Left cardiac atrium (tissue), 4 donors: ENCODE data around the gene GID8. TPM values are rescaled to one million over a fixed set of nuclear protein-coding genes. Genes with fewer than 3 reads are reported as not detected.

ENCODE experiments used
- ATAC-seq, 2 donors: fragments of 200-7000 bp; cut with Tn5 transposase; one replicate each; pipeline ENCODE4 v1.9.1; 2020; ENCODE audit warnings: mild to moderate bottlenecking in 2 of 2, moderate library complexity in 2 of 2
- DNase-seq: peaks from one replicate; pipeline ENCODE4 v3.0.0-alpha.2; 2020
- intact Hi-C, 2 donors: fragments of 100-400 bp; cut with DNase I; formaldehyde crosslinking; loops; one replicate each; pipeline versions ENCODE4 v1.14.1 to v1.15.1; 2022 to 2023
- total RNA-seq, 2 donors: library from RNA; stranded (reverse); fragmentation: NEBNext Ultra II Directional; extraction: Animal tissue kit (Norgen Biotek cat#: 25700); gene quantifications; one replicate each; pipeline ENCODE4 v1.2.1, GENCODE V29; 2021
- donor health status: DM: no; HTN: yes; CAD: no.
- donor health status: DM: no; HTN: yes; CAD: no; lungs with severe emphysema.
- donor health status: DM: yes; HTN: yes; CAD: no.
- donor health status: Dilated cardiomyopathy.

Gene GID8
- total RNA-seq, 2 donors from 2014 or later: 16.8 to 20.2 TPM

DNA sequence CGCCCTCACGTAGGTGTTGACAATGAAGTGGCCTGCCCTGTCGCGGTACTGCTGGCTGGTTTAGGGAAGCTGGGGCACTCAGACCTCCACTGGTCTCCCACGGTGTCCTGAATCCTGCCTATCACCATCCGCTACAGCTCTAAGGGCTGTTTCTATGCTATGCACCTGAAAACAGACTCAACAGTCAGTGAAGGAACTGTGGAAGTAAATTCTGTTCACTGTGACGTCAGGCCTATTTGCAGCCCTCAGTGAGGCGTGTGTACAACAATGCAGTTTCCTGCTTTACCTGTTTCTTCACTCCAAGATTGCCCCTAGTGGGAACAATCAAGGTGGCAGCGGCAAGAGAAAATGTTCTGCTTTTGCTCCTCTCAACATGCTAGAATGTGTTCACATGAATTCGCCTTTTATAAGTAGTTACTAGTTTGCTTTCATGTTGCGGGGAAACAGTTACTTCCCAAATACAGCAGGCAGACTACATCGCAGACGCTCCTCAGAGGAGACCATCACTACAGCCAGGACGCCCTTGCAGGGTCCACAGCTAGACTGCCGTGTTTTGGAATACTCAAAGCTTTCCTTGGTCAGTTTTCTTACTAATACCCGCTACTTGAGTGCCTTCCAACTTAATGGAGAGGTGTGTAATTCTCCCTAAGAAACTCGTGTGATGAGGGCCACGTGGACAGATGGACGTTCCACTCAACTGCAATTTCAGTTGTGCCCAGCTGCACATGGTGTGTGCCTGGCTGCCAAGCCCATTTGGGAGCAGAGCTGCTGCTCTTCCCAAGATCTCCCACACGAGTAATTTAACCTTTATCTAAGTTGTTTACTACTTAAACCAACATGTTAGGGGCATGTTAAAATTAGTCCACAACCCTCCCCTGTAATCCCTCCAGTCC, 37.0 kb upstream of the GID8 start:
- DNase-seq (no peak), ATAC-seq (peak in 1 of 2 donors; percentile 5)
- intact Hi-C loops: loop anchor here in 1 of 2 donors (1.0 kb wide), 1 partner anchor 108 kb away; no protein-coding TSS in a partner anchor

DNA sequence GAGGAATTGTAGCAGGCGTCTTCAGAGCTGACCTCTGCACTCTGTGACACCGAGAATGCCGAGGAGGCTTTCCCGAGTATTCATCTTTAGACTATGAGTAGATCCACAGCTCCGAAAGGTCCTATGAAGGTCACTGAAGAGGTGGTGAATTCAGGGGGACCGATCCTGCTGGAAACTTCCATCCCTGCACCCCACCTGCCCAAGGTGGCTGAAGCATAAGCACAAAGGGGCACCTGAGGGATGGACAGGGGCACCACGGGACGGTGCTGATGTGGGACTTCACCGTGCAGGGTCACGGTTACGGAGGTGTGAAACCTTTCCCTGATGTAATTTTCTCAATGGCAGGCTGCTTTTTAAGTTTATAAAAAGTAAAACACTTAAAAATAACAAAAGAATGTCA, 36.1 kb upstream of the GID8 start:
- ATAC-seq: no peak
- DNase-seq: no peak
- intact Hi-C loops: no loop called here

DNA sequence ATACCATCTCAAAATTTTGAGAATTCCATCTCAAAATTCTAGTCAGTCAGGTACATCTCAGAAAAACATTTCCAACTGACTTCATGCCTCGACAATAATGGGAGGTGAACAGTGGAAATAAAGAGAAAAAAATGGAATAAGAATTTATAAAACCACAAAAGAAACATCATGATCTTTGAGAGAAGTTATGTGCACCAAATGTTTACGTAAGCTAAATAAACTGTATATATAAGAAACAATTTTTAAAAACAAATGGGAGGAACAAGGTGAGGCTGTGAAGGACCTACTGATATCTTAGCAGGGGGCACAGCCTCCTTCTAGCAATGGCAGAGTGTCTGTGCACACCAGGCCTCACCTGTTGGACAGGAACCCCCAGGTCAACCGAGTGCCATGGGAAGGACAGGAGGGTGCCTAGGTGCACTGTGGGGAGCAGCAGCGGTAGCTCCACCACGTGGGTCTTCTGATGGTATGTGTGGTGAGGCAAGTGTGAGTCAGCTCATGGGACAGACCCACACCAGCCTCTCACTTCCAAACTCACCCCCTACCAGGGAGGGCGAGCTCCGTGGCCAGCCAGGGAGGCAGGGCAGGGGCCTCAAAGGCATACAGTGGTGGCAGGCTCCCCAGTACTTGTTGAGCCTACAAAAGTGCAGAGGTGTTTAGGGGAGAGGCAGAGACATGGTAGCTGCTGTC, 34.9 kb upstream of the GID8 start:
- intact Hi-C loops: no loop called here
- no peak for ATAC-seq
- peak; percentile 3 for DNase-seq

DNA sequence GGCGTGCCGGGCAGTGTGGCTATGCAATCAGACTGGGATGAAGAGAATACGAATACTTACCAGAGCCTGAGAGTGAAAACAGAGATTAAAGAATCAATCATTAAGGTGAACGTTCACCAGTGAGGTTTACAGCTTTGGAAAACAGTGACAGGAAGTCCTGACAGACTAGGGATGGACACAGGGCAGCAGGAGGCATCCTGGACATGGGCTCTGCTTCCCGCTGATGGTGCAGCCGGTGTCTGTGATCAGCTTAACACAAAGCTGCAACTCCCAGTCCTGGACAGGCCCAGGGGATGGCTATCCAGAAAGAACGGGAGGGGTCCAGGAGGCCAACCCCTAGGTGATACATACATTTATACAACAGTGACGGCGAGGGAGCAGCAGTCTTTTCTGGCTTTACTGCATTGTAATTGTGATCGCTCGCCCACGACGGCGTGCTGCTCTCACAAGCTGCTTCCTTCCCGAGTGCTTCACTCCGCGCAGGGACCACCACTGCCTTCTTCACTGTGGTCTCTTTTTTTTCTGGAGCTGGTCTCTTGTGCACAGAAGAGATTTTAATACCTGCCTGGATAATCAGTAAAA, 32.3 kb upstream of the GID8 start:
- DNase-seq: peak; percentile 17
- intact Hi-C loops: no loop called here

DNA sequence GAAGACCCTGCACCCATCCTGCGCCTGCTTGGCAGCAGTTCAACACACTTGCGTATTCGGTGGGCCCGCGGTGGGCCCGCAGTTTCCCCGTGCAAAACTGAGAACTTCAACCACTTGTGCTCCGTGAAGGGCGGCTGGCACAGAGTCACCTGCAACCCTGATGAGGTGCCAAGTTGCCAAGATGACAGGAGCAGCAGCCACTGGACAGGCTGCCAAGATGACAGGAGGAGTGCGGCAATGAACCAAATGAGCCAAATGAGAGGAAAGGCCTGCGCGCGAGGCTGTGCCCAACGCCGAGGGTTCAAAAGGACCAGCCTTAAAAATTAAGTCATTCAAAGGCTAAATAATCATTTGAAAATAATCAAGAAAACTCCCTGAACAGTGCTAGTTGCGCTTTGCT, 31.7 kb upstream of the GID8 start:
- DNase-seq: peak; percentile 25
- no peak for ATAC-seq
- intact Hi-C loops: no loop called here

More for the DNA sequence above, 32.3 kb upstream of the GID8 start:
- ATAC-seq: no peak

DNA sequence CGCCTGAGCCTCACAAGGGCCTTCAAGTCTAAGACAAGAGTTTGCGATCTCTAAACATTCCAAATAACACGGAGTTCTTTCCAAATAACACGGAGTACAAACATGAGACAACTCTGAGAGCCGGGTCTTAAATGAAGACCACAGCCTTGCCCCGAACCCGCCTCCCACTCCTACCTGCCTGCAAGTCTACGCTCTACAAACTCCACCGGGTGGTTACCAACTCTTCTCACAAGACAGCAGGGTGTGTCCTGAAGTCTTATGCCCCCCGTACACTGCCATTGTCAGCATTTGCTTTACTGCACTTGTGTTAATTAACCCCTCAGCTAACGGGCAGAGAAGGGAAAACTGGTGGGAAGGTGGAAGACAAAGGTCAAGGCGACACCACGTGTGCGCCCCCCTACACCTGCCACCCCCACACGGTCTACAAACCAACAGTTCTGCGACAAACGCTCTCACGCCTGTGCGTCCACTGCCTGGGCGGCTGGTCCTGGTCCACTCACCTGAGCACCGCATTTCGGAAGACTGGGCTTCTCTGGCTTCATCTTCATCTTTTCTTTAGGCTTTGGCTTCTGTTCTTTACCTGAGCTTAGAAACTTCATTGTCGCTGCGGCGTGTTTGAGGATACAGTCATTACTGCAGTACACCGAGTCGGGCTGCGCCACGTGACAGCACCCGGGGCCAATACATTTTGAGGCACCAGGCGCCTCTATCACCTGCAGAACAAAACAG, 31.1 kb upstream of the GID8 start:
- DNase-seq: peak; percentile 0
- no peak for ATAC-seq
- intact Hi-C loops: no loop called here

DNA sequence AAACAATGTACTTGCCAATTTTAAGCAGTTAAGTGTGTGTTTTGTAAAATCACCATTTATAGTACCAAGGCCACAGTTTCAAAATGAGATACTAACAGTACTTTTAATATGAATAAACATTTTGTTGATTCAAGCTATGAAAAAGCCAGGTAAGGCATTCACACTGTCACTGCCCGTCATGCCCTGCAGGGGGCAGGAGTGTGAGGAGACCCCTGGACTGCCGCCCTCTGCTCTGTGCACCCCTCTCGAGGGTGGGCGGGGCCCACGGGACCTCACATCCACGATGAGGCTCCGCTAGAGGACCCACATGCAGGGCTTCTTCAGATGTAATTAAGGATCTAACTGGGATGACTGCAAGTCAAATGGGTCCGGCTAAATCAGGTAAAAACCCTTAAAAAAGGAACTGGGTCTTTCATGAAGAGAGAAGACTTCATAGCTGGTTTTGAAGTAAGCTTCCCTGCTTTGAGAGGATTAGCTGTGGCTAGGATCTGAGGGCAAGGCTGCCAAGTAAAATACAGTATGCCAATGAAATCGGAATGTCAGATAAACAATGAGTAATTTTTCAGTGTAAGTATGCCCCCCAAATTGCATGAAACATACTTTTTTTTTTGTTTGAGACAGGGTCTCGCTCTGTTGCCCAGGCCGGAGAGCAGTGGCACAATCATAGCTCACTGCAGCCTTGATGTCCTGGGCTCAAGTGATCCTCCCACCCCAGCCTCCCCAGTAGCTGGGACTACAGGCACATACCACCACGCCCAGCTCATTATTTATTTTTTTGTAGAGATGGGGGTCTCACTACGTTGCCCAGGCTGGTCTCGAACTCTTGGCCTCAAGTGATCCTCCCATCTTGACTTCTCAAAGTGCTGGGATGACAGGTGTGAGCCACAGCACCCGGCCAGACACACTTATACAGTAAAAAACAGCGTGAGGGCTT, 30.3 kb upstream of the GID8 start:
- ATAC-seq (no peak), DNase-seq (peak; percentile 3)
- intact Hi-C loops: no loop called here

DNA sequence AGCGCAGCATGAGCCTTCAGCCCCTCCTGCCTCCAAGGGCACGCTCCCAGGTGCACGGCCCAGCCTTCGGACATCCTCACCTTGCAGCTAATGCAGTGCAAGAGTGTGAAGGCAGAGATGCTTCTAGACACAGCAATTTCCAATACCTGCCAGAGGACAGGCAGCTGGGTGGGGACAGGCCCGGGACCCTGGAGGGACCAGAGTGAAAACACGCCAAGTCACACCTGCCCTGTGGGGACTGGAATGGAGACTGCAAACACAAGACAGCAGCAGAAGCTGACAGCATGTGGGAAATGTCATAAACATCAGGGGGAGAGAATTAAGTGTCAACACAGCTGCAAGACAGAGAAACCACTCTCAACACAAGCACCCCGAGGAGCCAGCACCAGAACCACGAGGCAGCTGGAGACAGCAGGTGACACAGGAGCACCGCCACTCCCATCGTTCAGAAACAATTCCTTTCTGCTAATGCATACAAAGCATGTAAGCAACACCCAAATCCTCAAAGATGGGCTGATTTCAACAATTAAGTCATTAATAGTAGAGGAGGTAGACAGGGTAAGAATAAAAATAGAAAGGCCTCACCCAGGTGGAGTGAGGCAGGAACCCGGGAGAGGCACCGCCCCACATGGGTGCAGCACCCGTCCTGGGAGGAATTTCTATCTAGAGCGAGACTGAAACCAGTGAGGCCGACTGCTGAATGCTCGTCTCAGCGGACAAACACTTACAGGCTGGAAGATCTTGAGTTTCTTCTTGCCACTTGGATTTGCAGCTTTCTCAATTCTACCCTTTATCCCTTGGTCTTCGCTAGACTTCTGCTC, 28.8 kb upstream of the GID8 start:
- ATAC-seq (no peak), DNase-seq (peak; percentile 5)

DNA sequence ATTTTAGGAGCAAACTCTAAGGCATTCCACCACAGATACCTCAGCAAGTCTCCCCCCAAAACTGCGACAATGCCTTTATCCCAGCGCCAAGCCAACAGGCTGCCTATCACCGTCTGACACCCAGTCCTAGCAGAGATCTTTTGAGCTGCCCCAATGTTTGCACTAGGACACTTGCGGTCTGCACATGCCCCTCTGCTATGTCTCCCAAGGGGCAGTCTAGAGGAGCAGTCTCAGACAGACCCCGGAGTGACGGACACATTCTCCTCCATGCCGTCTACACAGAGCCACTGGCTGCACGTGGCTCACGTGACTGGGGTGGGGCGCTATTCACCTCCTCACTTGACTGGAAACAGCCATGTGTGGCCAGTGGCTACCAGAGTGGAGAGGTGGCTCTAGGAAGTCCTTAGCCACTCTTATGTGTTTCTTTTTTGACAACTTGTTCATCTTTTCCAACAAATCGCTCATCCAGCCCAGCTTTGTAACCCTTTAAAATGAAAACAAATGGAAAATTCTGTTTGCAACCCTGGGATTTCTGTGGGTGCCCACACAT, 27.7 kb upstream of the GID8 start:
- ATAC-seq (no peak), DNase-seq (peak; percentile 5)
- intact Hi-C loops: no loop called here

More for the DNA sequence above, 28.8 kb upstream of the GID8 start:
- intact Hi-C loops: no loop called here

DNA sequence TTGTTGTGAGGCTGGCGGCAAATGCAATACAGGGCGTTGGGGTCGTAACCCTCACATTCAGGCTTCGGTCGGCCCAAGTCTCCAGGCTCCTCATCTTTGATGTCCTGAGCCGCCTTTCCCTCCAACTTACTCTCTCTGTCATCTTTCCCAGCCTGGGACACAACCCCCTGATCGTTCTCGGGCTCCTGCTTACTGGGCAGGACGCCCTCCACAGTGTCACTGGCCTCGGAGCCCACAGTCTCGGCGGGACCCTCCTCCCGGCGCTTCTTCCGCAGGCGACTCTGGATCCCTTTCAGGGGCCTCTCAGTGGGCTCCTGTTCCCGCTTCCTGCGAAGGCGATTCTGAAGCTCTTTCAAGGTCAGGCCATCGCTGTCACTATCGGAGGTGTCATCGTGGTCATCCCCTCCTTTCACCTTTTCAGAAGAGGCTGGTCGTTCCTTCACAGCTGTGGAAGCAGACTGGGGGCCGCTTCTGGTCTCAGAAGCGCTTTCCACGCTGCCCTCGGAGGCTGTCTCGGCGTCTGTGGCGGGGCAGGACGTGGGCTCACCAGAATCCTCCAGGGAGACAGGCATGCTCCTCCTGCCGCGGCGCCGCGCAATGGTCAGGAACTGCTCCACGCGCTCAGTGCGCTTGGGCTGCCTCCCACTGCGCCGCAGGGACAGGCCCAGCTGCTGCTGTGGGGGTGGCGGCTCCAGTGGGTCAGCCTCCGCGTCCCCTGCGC, 27.0 kb upstream of the GID8 start:
- no peak for DNase-seq
- intact Hi-C loops: no loop called here
- ATAC-seq: no peak

DNA sequence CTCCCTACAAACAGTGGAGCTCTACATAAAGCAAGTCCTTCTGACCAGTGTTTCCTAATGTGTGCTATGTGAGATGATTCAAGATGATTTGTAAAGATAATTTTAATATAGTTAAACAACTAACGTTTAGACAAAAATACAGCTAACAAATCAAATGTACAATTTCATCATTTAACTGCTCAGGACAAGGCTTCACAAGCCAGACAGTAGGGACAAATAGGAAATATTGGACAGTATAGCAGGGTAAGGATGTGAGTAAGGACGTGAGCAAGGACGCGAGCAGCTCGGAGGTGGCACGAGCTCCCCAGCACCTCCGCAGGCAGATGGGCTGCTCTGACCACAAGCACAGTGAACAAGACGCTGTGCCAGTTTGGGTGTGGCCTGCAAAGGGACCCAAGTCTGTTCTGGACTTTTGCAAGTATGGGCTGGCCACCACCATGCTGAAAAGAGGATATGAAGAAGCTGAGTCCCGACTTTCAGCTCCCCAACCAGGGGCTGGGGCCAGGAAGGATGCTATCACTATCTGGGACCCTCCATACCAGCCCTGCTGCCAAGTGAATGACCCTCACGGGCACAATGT, 26.2 kb upstream of the GID8 start:
- no peak for DNase-seq

DNA sequence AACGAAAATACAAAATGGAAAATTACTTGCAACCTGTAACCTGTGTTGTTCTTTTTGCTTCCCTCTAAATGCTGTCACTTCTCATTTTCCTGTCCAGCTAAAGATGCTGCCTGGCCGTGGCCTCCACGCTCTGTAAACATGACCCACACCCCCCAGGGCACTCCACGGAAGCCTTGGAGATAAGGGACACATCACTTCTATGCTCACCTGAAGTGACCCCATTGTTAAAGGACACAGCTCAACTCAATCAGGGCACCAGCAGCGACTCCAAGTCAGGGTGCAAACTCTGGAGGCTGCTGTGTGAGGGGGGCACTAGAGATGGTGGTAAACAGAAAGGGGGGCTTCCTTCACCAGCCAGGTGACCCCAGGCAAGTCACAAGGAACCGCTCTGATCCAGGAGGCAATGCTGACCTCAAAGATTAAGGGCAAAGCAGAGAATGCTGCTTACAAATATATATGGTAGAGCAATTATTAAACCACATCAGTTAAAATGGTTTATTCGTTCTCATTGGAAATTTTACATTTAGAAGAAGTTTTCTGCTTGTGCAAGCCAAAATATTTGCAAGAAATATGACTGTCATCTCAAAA, 24.8 kb upstream of the GID8 start:
- intact Hi-C loops: no loop called here
- ATAC-seq (no peak), DNase-seq (no peak)

More for the DNA sequence above, 26.2 kb upstream of the GID8 start:
- intact Hi-C loops: no loop called here
- ATAC-seq: no peak

DNA sequence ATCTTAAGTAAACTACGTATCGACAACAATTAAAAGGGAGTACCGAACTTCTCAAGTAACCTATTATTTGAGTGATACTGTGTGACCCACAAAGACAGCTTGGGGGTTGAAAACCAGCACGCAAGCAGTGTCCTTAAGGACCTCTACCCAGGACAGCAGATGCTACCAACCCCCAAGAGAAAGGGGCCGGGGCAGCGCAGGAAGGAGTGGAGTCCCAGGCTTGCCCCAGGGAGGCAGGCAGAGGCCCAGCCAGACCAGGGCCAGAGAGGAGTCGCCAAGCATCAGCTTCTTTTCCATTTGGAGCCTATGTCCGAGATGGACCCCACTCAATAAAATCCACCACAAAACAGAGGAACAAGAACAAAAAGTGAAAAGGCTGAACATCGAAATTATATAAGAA, 23.5 kb upstream of the GID8 start:
- intact Hi-C loops: no loop called here
- no peak for DNase-seq
- peak; percentile 22 to 38 for ATAC-seq

DNA sequence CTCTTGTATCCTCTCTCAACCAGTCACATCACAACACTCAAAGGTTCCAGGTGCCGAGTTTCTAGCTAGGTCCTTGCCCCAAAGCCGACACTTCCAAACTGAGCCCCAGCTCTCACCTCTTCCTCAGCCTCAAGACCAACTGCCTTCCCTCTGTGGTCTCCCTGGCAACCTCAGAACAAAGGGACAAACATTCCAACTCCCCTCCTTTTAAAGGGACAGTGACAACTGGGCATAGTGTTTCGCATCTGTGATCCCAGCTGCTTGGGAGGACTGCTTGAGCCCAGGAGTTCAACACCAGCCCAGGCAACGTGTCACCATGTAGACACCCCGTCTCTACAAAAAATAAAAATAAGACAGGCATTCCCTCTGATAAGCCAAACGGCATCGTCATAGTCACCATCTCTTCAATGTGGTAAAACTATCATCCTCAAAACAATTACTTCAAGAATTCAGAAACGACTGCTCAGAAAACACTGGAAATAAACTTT, 22.9 kb upstream of the GID8 start:
- DNase-seq (no peak), ATAC-seq (peak; percentile 51 to 78)
- intact Hi-C loops: no loop called here

DNA sequence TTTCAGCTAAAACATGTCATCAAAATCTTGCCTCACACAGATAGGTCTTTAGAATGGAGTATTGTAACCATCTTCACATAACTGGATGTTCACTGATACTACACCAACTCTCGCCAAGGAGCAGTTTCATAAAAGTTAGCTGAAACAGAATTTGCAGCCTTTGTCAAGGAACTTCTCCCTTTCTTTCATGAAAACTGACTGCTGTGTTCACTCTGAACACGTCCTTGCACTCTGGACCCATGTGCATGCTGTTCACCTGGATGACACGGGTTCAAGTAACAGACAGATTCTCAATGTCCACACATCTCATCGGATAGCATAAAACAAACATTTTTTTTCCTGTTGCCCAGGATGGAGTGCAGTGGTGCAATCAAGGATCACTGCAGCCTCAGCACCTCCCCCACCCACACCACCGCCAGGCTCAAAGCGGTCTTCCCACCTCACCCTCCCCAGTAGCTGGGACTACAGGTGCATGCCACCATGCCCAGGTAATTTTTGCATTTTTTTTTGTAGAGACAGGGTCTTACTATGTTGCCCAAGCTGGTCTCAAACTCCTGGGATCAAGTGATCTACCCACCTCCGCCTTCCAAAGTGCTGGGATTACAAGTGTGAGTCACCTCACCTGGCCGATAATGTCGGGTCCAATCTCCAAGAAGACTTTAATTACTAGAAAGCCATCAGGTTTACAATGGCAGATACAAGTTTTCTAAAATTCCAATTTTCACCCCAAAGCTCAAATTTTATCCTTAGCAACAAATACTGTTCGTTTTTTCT, 21.1 kb upstream of the GID8 start:
- no peak for ATAC-seq
- no peak for DNase-seq
- intact Hi-C loops: no loop called here
